Neural crest cell (in vitro differentiated cells): Measurements from ENCODE around the gene MANSC4. TPM values are rescaled to one million over a fixed set of nuclear protein-coding genes. Genes with fewer than 3 reads are reported as not detected.

Experiments
- DNase-seq: peaks from one replicate; pipeline ENCODE4 v3.0.0; 2021; ENCODE audit warnings: low read depth, mixed read lengths, low spot score
- H3K27ac Mint-ChIP-seq: one replicate; pipeline ENCODE4 v1.8.0; 2021; ENCODE audit warnings: mild to moderate bottlenecking, mixed read lengths; ENCODE audit not compliant: unreplicated experiment
- H3K27me3 Mint-ChIP-seq: 2 replicates; pipeline ENCODE4 v1.8.0; 2021; ENCODE audit warnings: low read depth, mild to moderate bottlenecking, mixed read lengths
- H3K36me3 Mint-ChIP-seq: 2 replicates; pipeline ENCODE4 v1.8.0; 2021; ENCODE audit warnings: low read depth, mild to moderate bottlenecking, mixed read lengths
- H3K4me1 Mint-ChIP-seq: 2 replicates; pipeline ENCODE4 v1.8.0; 2021; ENCODE audit warnings: mixed read lengths
- H3K4me3 Mint-ChIP-seq: one replicate; pipeline ENCODE4 v1.8.0; 2021; ENCODE audit warnings: mild to moderate bottlenecking, mixed read lengths
- H3K9me3 Mint-ChIP-seq: 2 replicates; pipeline ENCODE4 v1.8.0; 2021; ENCODE audit warnings: mixed read lengths
- total RNA-seq: library from RNA; stranded (reverse); gene quantifications from 2 replicates; pipeline ENCODE4 v1.2.1, GENCODE V29; 2021
- TF ChIP-seq, protein P1 (sequence below): fragments of 200-600 bp; sonication (generic); conservative IDR thresholded peaks from 2 replicates; pipeline ENCODE4 v1.5.0; 2021; ENCODE audit warnings: antibody characterized with exemption, mild to moderate bottlenecking

The MANSC4 gene
- total RNA-seq, 1 donor from 2014 or later, result not detected

DNA sequence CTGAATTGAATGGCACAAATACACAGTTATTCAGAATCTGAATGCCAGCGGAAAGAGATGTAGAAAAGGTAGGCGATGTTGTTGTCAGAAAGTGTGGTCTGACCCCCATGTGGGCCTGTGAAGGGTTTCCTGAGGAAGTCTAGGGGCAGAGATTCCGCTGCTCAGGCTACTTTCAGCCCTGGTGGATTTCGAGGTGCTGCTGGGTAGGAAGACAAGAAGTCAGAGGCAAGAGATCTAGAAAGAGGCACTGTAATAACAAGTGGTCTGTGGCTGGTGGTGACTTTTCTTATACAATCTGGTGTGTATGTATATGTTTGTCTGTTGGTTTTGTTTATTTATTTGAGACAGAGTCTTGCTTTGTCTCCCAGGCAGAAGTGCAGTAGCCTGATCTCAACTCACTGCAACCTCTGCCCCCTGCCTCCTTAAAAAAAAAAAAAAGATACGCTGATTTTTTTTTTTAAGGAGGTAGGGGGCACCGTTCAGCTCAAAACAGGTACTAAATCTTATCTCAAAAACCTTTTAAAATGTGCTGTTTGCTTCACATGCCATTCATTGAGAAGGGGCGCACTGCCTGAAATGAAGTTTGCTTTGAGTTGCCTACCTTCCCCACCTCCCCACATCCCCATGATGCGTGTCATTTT lies 27.1 kb upstream of the MANSC4 start:
- TF ChIP-seq, protein P1, sequence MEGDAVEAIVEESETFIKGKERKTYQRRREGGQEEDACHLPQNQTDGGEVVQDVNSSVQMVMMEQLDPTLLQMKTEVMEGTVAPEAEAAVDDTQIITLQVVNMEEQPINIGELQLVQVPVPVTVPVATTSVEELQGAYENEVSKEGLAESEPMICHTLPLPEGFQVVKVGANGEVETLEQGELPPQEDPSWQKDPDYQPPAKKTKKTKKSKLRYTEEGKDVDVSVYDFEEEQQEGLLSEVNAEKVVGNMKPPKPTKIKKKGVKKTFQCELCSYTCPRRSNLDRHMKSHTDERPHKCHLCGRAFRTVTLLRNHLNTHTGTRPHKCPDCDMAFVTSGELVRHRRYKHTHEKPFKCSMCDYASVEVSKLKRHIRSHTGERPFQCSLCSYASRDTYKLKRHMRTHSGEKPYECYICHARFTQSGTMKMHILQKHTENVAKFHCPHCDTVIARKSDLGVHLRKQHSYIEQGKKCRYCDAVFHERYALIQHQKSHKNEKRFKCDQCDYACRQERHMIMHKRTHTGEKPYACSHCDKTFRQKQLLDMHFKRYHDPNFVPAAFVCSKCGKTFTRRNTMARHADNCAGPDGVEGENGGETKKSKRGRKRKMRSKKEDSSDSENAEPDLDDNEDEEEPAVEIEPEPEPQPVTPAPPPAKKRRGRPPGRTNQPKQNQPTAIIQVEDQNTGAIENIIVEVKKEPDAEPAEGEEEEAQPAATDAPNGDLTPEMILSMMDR, result no peak
- no peak for DNase-seq
- H3K36me3 Mint-ChIP-seq, result no peaks in the 10 kb centered on the region
- H3K27me3 Mint-ChIP-seq, result peaks cover 2% of the 10 kb centered on the region
- H3K4me3 Mint-ChIP-seq, result no peak overlapping the region
- peaks cover 10% of the 10 kb centered on the region for H3K4me1 Mint-ChIP-seq
- no peaks in the 10 kb centered on the region for H3K9me3 Mint-ChIP-seq
- no peak overlapping the region for H3K27ac Mint-ChIP-seq

DNA sequence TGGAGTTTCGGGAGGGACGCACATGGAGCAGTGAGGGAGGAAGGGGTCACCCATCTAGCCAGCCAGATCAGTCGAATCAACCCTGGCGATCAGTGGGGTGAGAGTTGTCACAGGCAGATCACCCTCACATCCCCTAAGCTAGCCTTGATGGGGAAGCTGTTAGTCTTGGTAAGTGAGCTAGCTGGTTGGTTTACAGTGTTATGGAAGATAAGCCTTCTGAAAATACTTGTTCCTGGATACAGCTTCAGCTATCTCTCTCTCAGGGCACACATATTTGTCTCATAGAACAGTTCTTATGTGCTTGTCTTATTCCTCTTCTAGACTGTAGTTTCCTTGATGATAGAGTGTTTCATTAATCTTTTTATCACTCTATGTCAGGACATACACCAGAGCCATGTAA lies 26.2 kb upstream of the MANSC4 start:
- no peaks in the 10 kb centered on the region for H3K9me3 Mint-ChIP-seq
- no peak overlapping the region for H3K4me3 Mint-ChIP-seq
- H3K27me3 Mint-ChIP-seq, result peaks cover 2% of the 10 kb centered on the region
- no peaks in the 10 kb centered on the region for H3K36me3 Mint-ChIP-seq
- no peak for DNase-seq
- TF ChIP-seq, protein P1, result no peak
- peaks cover 10% of the 10 kb centered on the region for H3K4me1 Mint-ChIP-seq
- H3K27ac Mint-ChIP-seq, result no peak overlapping the region

DNA sequence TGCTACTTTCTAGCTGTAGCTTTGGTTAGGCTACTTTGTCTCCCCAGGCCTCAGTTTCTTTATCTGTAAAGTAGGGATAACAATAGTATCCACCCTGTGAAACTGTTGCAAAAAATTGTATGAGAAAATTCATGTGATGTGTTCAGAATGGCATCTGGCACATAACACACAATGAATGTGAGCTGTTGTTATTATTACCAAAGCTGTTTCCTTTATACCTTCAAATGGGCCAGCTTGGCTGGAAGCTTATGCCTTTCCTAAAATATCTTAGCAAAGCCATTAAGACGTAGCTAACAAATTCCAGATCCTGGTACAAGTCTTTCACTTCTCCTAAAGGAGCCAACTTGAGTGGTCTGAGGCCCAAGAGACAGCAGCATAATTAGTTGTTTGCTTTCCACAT lies 25.2 kb upstream of the MANSC4 start:
- no peaks in the 10 kb centered on the region for H3K36me3 Mint-ChIP-seq
- peaks cover 6% of the 10 kb centered on the region for H3K4me1 Mint-ChIP-seq
- no peak for DNase-seq
- no peaks in the 10 kb centered on the region for H3K27me3 Mint-ChIP-seq
- H3K9me3 Mint-ChIP-seq, result no peaks in the 10 kb centered on the region
- H3K27ac Mint-ChIP-seq, result no peak overlapping the region
- no peak overlapping the region for H3K4me3 Mint-ChIP-seq
- TF ChIP-seq, protein P1, result no peak

DNA sequence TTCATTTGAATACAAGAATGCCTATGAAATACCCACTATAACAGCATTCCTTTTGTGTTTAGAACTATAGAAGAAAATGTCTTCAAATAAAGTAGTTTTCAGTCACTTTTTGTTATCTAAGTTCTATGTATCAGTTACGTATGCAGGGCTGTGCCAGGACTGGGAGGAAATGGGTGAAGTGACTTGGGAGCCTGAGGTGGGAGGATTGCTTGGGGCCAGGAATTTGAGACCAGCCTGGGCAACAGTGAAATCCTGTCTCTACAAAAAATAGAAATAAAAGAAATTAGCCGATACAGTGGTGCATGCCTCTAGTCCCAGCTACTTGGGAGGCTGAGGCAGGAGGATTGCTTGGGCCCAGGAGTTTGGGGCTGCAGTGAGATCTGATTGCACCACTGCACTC lies 22.9 kb upstream of the MANSC4 start:
- H3K9me3 Mint-ChIP-seq, result no peaks in the 10 kb centered on the region
- TF ChIP-seq, protein P1, result no peak
- no peak overlapping the region for H3K27ac Mint-ChIP-seq
- DNase-seq, result no peak
- H3K4me3 Mint-ChIP-seq, result no peak overlapping the region
- peaks cover 4% of the 10 kb centered on the region for H3K36me3 Mint-ChIP-seq
- H3K27me3 Mint-ChIP-seq, result no peaks in the 10 kb centered on the region
- H3K4me1 Mint-ChIP-seq, result peaks cover 6% of the 10 kb centered on the region

DNA sequence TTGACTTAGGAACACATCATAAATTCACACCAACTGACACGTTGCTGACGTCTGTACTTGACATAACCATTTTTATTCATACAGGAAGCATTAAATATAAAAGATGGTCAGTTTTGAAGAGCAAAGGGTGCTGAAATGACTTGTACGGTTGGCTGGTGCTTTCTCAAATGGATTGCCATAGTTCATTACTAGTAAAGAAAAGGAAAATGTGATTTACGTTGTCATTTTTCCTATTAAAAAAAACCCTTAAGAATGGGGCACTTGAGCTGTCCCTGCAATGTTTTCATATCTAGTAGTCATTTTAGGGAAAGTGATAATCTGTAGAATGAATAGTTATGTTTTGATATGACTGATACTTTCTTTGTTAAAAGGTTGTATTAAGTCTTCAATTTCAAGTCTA lies 22.5 kb upstream of the MANSC4 start:
- Mint-ChIP-seq H3K27ac (no peak overlapping the region), H3K36me3 (peaks cover 7% of the 10 kb centered on the region), H3K4me3 (no peak overlapping the region), H3K27me3 (no peaks in the 10 kb centered on the region), H3K9me3 (no peaks in the 10 kb centered on the region), H3K4me1 (peaks cover 6% of the 10 kb centered on the region)
- DNase-seq, result no peak
- TF ChIP-seq, protein P1, result no peak

DNA sequence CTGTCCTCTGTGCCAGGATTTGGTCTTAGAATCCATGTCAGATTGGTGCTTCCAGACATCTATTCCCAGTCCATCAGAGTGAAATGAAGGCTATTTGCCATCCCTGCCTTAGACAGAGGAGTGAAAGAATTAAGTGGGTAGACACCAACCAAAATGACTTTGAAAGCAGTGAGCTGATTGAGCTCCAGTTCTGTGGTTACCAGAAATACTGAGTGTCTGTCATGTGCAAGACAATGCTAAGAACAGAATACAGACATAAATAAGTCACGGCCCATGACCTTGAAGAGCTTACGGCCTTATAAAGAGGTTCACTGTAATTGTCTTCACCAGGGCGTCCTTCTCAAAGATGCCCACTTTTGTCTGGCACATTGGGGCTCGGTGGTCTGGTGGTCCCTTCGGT lies 21.6 kb upstream of the MANSC4 start:
- Mint-ChIP-seq H3K27ac (no peak overlapping the region), H3K36me3 (peaks cover 10% of the 10 kb centered on the region), H3K4me3 (no peak overlapping the region), H3K9me3 (no peaks in the 10 kb centered on the region), H3K27me3 (no peaks in the 10 kb centered on the region), H3K4me1 (no peaks in the 10 kb centered on the region)
- no peak for DNase-seq
- TF ChIP-seq, protein P1, result no peak
